ENCODE results near the gene B3GALNT2. TPM values are rescaled to one million over a fixed set of nuclear protein-coding genes. Genes with fewer than 3 reads are reported as not detected.

B3GALNT2 gene
- total RNA-seq, 1 experiment from 2014 or later = 26.4 TPM

GRCh38 chr1:235408503-235408960, 95.7 kb downstream of the B3GALNT2 start:
- Histone ChIP-seq H2AFZ (ENCODE audit: low read length) (no peak overlapping the region), H3K9me2 (replicated peaks; ENCODE audit: low read length) (no peaks in the 10 kb centered on the region), H3K4me2 (ENCODE audit: low read length) (no peak overlapping the region), H3K79me2 (ENCODE audit: low read length) (no peaks in the 10 kb centered on the region), H3K9ac (ENCODE audit: low read length) (no peak overlapping the region), H3F3A (ENCODE audit: low read length, unreplicated experiment) (no peaks in the 10 kb centered on the region), H4K20me1 (ENCODE audit: low read length) (no peaks in the 10 kb centered on the region), H3K36me3 (ENCODE audit: low read depth, low read length) (no peaks in the 10 kb centered on the region), H3K4me3 (ENCODE audit: low read length) (no peak overlapping the region), H3K27ac (ENCODE audit: low read length) (no peak overlapping the region), H3K27me3 (ENCODE audit: low read length) (no peaks in the 10 kb centered on the region), H3K4me1 (ENCODE audit: insufficient read depth, low read length) (no peaks in the 10 kb centered on the region), H3K9me3 (ENCODE audit: low read length) (no peaks in the 10 kb centered on the region)
- intact Hi-C loops (cut with micrococcal nuclease) = no loop called here
- ATAC-seq (no peak), DNase-seq (no peak)
- no peak for TF ChIP-seq EZH2 (IDR thresholded peaks at IDR 0.05; ENCODE audit: low read length, unreplicated experiment)
- BruUV-seq (replicated peaks) = no TSS peak
- ChIA-PET CTCF (no interaction called here), POLR2A (ENCODE audit: unreplicated experiment) (no interaction called here)

GRCh38 chr1:235407419-235407818, 96.8 kb downstream of the B3GALNT2 start:
- DNase-seq (no peak), ATAC-seq (no peak)
- Histone ChIP-seq H3K36me3 (ENCODE audit: low read depth, low read length) (no peaks in the 10 kb centered on the region), H3K4me1 (ENCODE audit: insufficient read depth, low read length) (no peaks in the 10 kb centered on the region), H3K9ac (ENCODE audit: low read length) (no peak overlapping the region), H3K9me3 (ENCODE audit: low read length) (no peaks in the 10 kb centered on the region), H4K20me1 (ENCODE audit: low read length) (no peaks in the 10 kb centered on the region), H3K4me3 (ENCODE audit: low read length) (no peak overlapping the region), H3K9me2 (replicated peaks; ENCODE audit: low read length) (no peaks in the 10 kb centered on the region), H3K27ac (ENCODE audit: low read length) (no peak overlapping the region), H3K79me2 (ENCODE audit: low read length) (no peaks in the 10 kb centered on the region), H3K4me2 (ENCODE audit: low read length) (no peak overlapping the region), H3K27me3 (ENCODE audit: low read length) (no peaks in the 10 kb centered on the region), H3F3A (ENCODE audit: low read length, unreplicated experiment) (no peaks in the 10 kb centered on the region), H2AFZ (ENCODE audit: low read length) (no peak overlapping the region)
- ChIA-PET CTCF (no interaction called here), POLR2A (ENCODE audit: unreplicated experiment) (no interaction called here)
- no TSS peak for BruUV-seq (replicated peaks)
- TF ChIP-seq EZH2phosphoT487 (IDR thresholded peaks at IDR 0.05; ENCODE audit: borderline replicate concordance, low read length) = no peak
- TF ChIP-seq EZH2 (IDR thresholded peaks at IDR 0.05; ENCODE audit: low read length, unreplicated experiment) = no peak
- TF ChIP-seq CTCF (conservative IDR thresholded peaks at IDR 0.05; ENCODE audit: low read depth, low read length) = no peak
- intact Hi-C loops (cut with micrococcal nuclease) = no loop called here

- BruUV-seq (replicated peaks) = no TSS peak
- H3K4me1 ChIP-seq (ENCODE audit: insufficient read depth, low read length) = no peaks in the 10 kb centered on the region
- no peaks in the 10 kb centered on the region for H3K9me3 ChIP-seq (ENCODE audit: low read length)
- no peaks in the 10 kb centered on the region for H3K27me3 ChIP-seq (ENCODE audit: low read length)
- H3K9me2 ChIP-seq (replicated peaks; ENCODE audit: low read length) = no peaks in the 10 kb centered on the region
- DNase-seq (no peak), ATAC-seq (peak; percentile 20; the same call in 1 of the 2 replicates)
- no peaks in the 10 kb centered on the region for H3F3A ChIP-seq (ENCODE audit: low read length, unreplicated experiment)
- H3K9ac ChIP-seq (ENCODE audit: low read length) = no peak overlapping the region
- H2AFZ ChIP-seq (ENCODE audit: low read length) = no peak overlapping the region
- ChIA-PET CTCF (no interaction called here), POLR2A (ENCODE audit: unreplicated experiment) (no interaction called here)
- TF ChIP-seq EZH2 (IDR thresholded peaks at IDR 0.05; ENCODE audit: low read length, unreplicated experiment) (no peak), EZH2phosphoT487 (IDR thresholded peaks at IDR 0.05; ENCODE audit: borderline replicate concordance, low read length) (no peak), CTCF (conservative IDR thresholded peaks at IDR 0.05; ENCODE audit: low read depth, low read length) (no peak)
- peaks cover 11% of the 10 kb centered on the region for H3K79me2 ChIP-seq (ENCODE audit: low read length)
- H3K27ac ChIP-seq (ENCODE audit: low read length) = no peak overlapping the region
- H4K20me1 ChIP-seq (ENCODE audit: low read length) = no peaks in the 10 kb centered on the region
- no peaks in the 10 kb centered on the region for H3K36me3 ChIP-seq (ENCODE audit: low read depth, low read length)
- H3K4me2 ChIP-seq (ENCODE audit: low read length) = no peak overlapping the region
- intact Hi-C loops (cut with micrococcal nuclease) = no loop called here
- H3K4me3 ChIP-seq (ENCODE audit: low read length) = no peak overlapping the region
Measured at GRCh38 chr1:235404190-235404589, 100.1 kb downstream of the B3GALNT2 start.

Data from PC-3 (cell line).